NOMO-1 treated with DMSO at 0.1 percent for 48 hours (cell line): ENCODE data around the gene LGI4.

ENCODE experiments used
- DNase-seq: peaks from one replicate; lab custom pipeline; 2025; ENCODE audit not compliant: unreplicated experiment; lab: John Stamatoyannopoulos, UW

The LGI4 gene

DNA sequence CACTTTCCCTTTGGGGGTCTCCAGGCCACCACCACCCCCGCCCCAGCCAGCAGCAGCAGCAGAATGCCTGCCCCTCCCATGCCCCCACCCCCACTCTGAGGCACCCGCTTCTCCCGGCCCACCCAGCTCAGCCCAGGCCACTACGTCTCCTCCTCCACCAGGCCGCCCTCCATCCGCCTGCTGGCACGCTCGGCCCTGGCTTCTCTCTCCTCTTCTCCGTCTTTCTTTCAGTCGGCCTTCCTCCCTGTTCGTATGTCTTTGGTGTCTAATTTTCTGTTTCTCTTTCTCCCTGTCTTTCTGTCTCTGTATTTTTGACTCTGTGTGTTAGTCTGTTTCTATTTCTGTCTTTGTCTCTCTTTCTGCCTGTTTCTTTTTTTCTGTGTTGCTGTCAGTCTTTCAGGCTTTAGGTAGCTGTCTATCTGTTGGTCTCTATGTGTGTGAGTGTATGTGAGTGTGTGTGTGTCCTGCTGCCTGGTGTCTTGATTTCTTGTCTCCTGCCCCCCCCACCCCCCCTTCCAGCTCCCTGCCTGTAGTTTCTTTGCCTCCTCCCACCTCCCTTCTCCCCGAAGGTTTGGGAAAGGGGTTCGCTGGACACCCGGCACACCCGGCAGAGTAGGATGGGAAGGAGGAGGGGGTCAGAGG is at the start of gene LGI4:
TSS of gene LGI4 (minus strand) at position 459 of the 642 bp plus-strand sequence. CDS start at position 80, 379 bp downstream.
- DNase-seq: no peak

- no peak for DNase-seq
Observed at GRCh38 chr19:35184267-35184666, 49.4 kb upstream of the LGI4 start.

GRCh38 chr19:35181387-35181786 is 46.5 kb upstream of the LGI4 start:
- no peak for DNase-seq

- no peak for DNase-seq
Observed at GRCh38 chr19:35179830-35180229, 45.0 kb upstream of the LGI4 start.

DNA sequence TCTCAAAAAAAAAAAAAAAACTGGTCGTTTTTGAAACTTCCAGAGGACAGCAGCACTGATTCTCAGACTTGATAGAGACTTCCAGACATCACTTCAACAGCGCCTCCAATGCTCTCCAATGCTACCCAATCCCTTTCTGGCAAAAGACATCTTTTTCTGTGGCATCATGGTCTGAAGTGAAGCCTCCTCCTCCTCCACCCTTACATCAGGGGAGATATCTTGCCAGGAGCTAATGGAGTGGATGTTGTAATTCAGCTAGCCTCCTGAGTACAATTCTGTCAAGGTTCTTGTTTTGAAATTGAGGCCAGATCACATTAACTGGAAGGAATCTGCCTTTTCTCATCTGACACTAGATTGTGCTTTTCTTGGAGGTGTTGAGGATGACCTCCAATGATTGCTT is 43.8 kb upstream of the LGI4 start:
- no peak for DNase-seq

DNA sequence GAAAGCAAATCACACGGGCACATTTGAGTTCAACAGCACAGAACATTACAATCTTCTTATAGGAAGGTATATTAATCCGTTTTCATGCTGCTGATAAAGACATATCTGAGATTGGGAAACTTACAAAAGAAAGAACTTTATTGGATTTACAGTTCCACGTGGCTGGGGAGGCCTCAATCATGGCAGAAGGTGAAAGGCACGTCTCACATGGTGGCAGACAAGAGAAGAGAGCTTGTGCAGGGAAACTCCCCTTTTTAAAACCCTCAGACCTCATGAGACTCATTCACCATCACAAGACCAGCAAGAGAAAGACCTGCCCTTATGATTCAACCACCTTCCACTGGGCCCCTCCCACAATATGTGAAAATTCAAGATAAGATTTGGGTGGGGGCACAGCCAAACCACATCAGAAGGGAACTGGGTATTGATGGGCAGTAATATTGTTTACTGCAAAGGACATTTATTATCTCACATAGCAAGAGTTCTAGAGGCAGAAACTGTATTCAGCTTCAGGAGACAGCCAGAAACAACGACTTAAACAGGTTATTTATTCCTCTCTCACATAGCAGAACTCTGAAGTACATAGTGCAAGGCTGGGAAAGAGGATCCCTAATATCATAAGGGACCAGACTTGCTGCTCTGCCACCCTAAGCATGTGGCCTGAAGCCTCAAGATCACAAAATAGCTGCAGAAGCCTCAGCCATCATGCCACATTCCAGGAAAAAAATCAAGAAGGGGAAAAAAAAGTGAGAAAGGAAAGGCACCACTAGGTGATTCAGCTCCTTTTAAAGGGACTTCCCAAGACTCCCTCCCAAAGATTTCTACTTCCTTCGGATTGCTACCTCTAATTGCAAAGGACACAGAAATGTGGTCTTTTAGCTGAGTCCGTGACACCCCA is 42.8 kb upstream of the LGI4 start:
- no peak for DNase-seq

- no peak for DNase-seq
Observed at GRCh38 chr19:35176181-35176570, 41.3 kb upstream of the LGI4 start.

DNA sequence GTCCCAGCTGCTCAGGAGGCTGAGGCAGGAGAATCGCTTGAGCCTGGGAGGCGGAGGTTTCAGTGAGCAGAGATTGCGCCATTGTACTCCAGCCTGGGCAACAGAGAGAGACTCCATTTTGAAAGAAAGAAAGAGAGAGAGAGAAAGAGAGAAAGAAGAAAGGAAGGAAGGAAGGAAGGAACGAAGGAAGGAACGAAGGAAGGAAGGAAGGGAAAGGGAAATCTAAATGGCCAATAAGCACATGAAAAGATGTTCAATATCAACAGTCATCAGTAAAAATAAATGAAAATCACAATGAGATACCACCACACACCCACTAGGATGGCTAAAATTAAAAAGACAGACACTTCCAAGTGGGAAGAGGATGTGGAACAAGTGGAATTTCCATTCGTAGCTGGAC is 39.4 kb upstream of the LGI4 start:
- no peak for DNase-seq

- no peak for DNase-seq
Observed at GRCh38 chr19:35171730-35172129, 36.9 kb upstream of the LGI4 start.

DNA sequence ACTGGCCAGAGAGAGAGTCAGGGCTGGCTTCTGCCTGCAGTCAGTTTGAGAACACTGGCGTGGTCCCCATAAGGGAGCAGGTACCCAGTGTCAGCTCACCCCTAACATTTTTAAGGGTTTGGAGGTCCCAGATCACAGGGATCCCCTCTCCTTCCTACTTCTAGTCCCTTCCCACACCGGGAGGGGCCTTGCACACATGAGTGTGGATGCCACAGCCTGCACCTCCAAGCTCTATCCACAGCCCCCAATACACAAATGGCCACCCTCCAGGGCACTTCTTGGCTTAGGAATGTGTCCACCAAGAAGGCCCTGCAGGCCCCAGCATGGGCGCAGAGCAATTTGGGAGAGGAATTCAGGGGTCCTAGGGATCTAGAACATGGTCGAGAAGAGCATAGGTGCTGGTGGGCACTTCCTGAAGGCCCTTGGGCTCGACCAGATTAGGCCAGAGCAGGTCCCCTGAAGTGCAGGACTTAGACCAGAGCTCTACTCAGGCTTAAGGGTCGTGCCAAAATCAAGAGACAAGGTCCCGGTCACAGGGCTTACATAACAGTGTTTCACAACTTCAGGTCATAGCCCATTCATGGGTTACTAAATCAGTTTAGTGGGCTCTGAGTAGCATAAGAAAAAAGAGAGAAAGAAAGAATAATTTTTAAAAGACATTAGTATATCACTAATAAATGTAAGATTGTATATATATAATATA is 35.7 kb upstream of the LGI4 start:
- DNase-seq: no peak

DNA sequence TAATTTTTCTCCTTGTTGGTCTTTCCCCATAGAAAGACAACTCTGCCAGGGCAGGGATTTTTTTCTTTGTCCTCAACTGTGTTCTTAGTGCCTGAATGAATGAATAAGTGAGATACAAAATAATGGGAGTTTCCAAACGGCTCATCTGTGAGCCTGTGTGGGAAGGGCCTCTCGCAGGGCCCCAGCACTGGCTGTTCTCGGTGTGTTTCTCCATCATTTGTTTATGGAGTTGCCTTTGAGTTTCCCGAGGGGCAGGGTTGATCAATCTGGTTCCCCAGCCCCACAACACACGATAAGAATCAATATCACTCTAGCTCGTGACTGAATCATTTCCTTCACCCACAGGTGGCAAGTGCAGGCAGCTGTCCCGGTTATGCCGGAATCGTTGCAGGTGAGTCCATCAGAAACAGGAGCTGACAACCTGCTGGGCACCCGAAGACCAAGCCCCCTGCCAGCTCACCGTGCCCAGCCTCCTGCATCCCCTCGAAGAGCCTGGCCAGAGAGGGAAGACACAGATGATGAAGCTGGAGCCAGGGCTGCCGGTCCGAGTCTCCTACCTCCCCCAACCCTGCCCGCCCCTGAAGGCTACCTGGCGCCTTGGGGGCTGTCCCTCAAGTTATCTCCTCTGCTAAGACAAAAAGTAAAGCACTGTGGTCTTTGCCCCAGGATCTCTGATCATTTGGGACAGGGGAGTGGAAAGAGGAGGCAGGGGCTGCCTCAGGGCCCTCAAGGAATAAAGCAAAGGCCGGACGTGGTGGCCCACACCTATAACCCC is 34.5 kb upstream of the LGI4 start:
- DNase-seq: no peak

GRCh38 chr19:35168196-35168595 is 33.3 kb upstream of the LGI4 start:
- DNase-seq: no peak

- DNase-seq: peak; percentile 62
Observed at GRCh38 chr19:35167251-35168119, 32.6 kb upstream of the LGI4 start.

DNA sequence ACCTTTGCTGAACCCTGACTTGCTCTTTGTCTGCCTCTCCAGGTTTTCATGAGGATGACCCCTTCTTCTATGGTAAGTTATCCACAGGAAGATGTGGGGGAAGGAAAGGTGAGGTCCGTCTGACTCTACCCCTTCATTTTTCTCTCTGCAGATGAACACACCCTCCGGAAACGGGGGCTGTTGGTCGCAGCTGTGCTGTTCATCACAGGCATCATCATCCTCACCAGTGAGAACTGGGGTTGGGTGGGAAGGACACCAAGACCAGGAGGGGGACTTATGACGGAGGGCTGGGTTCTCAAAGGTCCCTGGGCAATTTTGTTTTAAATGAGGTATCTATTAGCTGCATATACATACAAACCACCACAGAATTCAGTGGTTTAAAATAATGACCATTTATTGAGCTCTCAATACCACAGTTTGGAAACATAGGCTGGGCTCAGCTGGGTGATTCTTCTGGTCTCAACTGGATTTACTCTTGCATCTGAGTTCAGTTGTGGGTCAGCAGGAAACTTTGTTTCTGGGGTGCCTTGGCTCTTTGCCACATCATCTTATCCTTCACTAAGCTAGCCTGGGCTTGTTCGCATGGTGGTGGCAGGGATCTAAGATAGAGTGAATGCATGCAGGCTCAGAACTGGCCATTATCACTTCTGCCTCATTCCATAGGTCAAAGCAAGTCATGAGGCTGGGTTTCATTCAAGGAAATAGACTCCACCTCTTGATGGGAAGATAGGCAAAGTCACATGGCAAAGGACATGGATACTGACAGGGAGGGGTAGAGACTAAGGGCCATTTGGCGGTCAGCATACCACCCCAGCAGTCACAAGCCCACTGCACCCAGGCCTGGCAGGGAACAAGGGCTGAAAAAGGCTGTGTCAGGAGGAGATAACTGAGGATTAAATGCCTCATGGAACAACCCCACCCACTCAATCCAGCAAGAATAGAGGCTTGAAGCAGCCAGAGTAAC is 31.5 kb upstream of the LGI4 start:
- no peak for DNase-seq

- DNase-seq: no peak
Observed at GRCh38 chr19:35165200-35166058, 30.6 kb upstream of the LGI4 start.

DNA sequence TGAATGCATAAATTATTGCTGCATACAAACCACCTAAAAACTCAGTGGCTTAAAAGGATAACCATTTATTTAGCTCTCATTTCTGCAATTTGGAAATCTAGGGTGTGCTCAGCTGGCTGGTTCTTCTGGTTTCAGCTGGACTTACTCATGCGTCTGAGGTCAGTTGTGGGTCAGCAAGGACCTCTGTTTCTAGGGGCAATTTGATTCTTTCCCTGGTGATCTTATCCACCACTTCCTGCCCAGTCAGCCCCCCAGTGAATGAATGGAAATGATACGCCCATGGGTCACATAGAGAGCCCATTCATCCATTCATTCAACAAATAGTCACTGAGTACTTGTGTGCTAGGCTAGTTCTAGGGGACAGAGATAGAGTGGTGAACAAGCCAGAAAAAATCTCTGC is 29.6 kb upstream of the LGI4 start:
- no peak for DNase-seq

DNA sequence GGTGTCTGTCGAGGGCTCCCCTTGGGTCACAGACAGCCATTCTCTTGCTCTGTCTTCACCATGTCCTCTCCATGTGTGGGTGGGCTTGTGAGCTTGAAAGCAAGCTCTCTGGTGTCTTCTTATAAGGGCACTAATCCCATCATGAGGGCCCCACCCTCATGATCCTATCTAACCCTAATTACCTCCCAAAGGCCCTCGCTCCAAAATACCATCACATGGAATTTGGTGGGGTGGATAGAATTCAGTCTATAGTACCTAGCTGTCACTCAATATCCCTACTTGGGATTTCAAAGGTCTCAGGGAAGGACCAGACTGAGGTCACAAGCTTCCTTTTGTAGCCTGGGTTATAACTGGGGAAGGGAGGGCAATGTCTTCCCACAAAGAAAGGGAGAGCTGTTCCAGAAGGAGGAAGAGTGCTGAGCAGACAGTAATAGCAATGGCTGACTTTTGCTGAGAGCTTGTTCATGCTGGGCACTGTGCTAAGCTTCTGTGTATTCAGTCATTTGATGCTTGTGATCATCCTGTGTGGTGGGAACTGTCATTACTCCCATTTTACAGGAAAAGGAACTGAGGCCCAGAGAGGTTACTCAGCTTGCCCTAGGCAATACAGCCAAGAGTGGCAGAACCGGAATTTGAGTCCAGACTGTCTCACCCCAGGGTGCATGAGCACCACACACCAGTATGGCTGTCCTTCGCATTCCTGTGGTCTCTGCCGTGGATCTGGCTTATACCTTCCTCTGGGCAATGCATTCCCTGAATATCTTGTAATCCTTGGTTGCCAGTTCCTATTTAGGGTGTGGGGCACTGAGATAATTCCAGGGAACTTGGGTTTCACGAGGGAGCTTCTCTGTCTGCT is 27.8 kb upstream of the LGI4 start:
- no peak for DNase-seq
